T follicular helper cell (primary cell): ENCODE results near the gene AKT1.
"Not testable (repeated sequence)": the region's sequence is repeated elsewhere in the genome, so short reads cannot be mapped to it uniquely, and the experiment has no call there.

Experiments
- DNase-seq: peaks from one replicate; pipeline ENCODE4 v3.0.0-alpha.2; 2020; ENCODE audit warnings: low read depth

The AKT1 gene

DNA sequence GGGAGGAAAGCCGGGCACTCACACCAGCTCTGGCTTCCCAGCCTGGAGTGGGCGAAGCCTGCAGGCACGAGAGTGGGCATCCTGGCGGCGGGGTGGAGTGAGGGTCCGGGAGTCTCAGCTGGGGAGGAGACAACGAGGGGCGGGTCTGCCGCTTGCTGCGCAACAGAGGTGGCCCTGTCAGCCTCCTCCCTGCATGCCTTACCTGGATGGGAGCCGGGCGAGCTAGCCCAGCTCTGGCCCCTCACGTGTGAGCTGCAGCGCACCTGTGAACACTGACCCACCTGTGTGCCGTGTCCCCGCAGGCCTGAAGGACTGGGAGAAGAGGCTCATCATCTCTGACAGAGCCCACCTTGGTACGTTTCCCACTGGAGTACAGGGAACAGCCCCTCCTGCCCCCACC is 56.5 kb downstream of the AKT1 start:
- no peak for DNase-seq

DNA sequence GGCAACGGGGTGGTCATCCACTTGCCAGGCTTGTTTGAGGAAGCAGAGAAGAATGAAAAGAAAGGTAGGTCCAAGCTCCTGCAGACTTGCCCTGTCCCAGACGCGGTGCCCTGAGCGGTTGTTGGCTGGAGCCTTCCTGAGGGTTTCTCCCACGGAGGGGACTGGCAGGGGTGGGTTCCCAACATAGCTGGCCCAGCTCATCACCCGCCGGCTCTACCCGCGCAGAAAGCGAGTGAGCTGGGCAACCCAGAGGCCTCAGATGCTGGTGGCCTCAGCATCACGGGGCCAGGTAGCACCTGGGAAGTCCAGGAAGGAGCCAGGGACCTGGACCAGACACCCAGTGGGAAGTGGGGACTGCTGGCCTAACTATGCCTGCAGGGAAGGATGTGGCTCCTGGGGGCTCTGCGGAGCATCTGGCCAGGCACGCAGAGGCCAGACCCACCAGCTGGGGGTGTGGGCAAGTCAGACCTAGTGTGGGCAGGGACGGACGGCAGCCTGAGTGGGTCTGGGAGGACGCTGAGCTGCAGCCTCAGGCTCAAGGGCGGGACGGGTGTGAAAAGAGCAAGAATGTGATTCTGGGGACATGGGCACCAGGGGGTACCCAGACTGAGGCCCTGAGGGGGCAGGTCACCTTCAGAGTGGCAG is 57.1 kb downstream of the AKT1 start:
- no peak for DNase-seq

DNA sequence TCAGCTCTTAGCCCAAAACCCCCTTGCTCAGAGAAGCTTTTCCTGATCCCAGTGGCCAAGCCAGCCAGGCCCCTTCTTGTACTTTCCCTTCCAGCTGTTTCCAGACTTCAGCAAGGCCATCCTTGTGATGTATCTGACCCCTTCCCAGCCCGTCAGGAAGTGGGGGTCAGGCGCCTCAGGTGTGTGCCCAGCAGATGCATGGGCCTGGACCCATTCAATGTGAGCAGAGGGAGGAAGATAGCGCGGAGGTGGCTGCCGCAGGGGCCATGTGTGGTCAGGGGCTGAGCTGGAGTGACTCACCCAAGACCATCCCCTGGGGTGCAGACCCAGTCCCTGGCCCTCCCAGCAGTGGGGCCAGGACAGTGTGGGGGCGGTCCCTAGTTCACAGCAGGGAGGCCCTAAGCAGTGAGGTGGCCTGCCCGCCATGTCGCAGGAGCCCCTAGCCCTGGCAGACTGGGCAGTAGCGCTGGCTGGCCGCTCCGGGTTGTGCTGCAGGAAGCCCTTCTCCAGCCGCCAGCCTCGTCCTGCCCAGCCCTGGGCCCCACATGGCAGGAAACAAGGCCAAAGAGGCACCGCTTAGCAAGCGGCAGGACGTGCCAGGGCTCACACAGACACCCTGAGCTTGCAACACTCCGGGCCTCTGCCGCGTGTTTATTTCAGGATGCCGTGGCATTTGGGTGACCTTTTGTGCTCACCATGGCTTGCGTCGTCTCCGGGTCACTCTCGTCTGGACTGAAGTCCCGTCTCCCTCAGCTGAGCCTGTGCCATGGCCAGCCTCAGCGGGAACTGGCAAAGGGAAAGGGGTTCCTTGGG is 59.5 kb downstream of the AKT1 start:
- no peak for DNase-seq

DNA sequence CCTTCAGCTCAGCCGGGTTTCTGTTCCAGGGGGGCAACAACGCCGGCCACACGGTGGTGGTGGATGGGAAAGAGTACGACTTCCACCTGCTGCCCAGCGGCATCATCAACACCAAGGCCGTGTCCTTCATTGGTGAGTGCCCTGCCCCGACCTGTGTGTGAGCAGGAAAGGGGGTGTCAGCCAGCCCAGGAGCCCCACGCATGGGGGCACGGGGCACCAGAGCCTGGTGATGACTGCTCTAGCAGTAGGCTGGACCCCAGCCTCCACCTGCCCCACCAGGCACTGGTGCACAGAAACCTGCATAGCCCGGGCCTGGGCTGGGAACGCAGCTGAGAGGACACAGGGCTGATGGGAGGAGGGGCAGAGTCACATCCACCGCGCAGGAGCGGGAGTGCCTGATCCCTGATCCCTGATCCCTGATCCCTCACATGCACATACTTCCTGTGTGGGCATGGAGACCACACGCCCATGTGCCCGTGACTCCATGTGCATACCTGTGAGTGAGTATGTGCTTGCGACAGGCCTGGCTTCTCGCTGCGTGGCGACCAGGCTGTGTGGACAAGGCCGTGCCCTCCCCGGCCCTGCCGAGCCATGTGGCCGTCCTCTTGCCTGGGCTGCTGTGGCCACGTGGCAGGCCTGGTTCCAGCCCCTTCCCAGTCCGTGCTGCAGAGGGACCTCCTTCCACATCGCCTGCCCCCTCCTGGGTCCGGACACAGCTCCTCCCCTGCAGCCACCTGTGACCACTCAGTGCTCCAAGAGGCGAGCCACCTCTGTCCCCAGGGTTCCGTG is 60.4 kb downstream of the AKT1 start:
- no peak for DNase-seq

DNA sequence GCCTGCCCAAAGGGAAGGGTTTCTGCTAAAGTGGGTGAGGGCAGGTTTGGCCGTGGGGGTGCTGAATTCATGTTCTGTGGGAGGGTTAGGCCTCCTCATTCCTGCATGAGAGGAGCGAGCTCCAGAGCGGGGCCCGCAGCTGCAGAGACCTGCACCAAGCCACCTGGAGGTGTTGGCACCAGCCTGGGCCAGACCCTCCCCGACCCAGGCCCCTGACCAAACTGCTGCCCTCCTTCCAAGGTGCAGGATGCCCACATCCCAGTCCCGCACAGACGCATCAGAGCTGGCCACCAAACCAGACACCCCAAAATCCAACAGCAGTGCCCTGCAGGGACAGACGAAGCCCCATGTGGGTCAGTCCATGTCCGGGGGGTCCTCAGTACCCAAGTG is 61.0 kb downstream of the AKT1 start:
- DNase-seq = no peak

DNA sequence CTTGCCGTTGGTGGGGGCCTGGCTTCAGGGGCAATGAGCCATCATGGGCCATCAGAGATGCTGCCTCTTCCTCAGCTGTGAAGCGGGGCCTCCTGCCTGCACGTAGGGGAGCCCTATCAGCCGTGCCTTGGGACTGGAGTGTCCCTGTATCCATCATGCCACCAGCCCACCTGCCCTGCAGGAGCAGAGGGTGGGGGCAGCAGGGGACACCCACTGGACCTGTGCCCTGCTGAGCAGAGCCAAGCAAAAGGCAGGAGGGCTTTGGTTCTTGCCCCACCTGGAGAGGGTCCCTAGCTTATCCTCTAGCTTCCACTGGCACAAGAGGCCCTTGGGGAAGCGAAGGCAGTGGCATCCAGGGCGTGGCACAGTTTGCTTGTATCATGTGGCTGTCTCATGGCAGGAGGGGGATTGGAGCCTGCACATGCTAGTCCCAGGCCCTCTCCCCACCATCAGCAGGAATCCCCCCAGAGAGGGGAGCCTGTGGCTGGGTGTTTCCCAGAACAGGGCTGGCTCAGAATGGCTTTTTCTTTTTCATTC is 61.4 kb downstream of the AKT1 start:
- no peak for DNase-seq

DNA sequence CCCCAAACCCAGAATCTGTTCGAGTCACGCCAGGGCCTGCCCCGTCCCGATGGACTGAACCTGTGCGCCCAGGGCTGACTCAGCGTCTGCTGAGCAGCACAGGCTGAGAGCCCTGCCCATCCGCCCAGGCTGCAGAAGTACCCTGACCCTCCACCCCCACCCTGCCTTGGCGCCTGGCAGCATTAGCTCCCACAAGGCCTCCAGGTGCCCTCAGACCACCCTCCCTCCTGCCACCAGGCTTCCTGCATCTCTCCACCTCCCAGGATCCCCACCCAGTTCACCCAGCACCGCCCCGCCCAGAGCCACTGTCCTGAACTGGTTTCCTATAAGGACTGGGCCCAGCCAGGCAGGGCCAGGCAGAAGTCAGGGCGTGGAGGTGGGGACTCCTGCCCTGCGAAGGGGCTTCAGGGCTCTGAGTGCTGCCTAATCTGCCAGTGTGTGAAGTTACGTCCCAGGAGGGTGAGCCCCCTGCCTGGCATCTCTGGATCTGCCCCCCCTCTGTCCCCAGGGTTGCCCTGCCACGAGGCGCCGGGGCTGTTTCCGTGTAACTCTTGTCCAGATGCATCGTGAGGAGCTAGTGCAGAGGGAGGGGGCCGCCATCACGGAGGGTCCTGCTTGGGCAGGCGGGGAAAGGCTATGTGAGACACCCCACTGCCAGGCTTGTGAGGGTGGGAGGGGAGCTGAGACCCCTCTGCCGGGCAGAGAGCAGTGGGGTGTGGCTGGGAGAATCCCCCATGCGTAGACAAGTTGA is 62.4 kb downstream of the AKT1 start:
- DNase-seq = no peak

DNA sequence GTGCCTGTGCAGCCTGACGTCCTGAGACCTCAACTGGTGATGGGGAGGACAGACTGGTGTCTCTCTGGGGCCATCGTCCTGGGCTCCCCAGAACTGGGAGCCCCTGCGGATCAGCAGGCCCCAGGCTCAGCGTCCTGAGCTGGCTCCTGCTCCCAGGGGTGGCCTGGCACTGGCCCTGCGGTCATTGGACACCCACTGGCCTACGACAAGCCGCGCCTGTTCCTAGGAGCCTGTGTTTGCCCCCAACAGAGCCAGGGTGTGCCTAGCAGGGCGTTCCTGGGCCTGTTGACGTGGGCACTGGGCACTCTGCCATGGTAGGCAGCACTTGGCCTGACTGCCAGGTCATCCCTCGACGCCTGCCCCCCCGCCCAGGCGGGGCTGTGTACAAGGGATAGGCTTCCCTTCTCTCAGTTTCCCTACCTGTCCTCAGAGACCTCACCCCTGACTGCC is 63.2 kb downstream of the AKT1 start:
- DNase-seq = no peak

DNA sequence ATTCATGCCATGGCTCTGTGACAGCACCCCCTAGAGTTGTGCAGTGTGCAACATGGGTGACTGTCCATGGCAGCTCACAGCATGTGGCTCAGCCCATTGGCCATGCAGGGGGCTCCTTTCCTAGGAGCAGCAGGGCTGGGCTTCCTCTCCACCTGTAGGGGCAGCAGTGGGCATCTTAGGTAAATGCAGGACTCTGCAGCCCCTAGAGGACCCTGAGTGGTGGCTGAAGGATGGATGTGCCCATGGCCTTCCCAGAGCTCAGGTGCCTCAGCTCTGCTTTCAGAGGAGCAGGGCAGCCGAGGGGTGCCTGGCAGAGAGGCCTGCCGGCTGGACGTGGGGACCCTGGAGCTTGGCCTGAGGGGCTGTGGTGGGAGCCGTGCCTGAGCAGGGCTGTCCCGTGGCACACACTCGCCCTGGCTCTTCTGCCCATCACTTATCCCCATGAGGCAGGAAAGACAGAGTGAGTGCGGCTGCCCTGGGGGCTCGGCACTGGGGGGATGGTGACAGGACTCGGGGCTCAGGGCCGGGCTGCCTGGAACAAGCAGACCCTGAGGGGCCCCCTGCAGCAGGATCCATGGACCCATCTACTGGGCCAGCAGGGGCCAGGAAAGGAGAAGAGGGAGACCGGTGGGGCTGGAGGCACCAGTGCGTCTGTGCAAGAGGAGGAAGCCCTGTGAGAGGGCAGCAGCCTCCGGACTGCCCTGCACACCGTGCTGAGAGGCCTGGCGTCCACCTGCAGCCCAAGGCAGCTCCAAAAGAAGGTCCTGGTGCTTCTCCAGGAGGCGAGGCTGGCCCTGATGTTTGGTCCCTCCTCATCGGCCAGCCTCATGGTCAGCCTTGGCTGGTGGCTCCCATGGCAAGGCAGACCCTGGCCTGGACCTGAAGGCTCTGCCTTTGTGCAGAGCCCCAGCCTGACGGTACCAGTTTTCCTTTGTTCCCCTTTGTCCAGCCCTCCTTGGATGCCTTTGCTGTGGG is 63.9 kb downstream of the AKT1 start:
- no peak for DNase-seq

DNA sequence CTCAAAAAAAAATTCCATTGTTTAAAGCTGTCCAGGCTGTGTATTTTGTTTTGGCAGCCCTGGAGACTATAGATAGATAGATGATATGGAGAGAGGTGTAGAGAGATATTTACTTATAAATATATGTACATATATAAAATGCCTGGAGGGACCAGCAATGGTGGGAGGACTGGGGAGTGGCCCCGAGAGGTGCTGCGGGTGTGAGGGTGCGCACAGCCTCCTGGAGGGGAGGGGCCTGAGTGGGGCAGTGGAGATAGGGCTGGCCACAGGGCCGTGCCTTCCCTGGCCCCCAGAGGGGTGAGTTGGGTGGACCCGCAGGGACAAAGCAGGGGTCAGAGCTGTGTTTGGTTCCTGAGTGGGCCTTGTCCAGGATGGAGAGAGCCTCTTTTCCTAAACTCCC is 65.1 kb downstream of the AKT1 start:
- no peak for DNase-seq

DNA sequence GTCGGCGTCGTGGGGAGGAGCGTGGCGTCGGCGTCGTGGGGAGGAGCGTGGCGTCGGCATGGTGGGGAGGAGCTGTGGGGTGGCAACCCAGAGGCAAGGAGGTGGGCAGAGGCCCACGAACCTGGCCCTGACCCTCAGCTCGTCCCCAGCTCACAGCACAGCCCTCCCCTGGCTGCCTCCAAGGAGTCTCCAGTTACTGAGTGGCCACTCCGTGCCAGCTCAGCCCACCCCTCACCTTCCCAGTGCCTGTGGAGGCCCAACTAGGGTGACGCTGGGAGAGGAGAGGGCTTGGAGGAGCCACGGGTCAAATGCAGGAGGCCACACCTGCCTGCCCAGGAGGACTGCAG is 65.7 kb downstream of the AKT1 start:
- DNase-seq = no peak

DNA sequence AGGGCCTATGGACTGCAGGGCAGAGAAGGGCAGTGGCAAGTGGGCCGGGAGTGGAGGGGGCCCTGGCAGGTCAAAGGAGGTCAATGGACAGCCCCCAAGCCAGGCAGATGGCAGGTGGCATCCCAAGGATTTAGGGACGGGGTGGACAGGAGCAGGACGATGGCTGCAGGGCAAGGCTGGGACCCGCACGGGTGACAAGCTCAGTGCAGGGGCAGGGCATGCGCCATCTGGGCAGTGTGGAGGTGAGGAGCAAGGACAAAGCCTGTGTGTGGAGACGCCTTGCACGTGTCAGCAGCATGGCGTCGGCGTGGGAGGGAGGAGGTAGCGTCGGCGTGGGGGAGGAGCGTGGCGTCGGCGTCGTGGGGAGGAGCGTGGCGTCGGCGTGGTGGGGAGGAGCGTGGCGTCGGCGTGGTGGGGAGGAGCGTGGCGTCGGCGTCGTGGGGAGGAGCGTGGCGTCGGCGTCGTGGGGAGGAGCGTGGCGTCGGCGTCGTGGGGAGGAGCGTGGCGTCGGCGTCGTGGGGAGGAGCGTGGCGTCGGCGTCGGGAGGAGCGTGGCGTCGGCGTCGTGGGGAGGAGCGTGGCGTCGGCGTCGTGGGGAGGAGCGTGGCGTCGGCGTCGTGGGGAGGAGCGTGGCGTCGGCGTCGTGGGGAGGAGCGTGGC is 66.2 kb downstream of the AKT1 start:
- DNase-seq = not testable (repeated sequence)

DNA sequence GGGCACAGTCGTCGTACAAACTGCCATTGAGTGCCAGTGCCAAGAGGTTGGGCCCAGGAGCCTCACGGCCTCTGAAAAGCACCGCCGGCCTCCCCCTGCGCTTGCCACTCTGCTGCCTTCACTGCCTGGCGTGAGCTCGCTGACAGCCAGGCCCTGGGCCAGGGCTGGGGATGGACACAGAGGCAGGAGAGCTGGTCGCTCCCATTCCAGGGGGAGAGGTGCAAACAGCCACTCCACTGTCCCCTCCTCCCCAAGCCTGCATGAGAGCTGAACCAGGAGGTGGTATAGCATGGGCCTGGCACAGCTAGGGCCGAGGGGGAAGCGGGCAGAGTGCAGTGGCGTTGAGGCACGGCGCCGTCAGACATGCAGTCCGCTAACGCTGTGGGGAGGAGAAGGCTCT is 66.9 kb downstream of the AKT1 start:
- no peak for DNase-seq

DNA sequence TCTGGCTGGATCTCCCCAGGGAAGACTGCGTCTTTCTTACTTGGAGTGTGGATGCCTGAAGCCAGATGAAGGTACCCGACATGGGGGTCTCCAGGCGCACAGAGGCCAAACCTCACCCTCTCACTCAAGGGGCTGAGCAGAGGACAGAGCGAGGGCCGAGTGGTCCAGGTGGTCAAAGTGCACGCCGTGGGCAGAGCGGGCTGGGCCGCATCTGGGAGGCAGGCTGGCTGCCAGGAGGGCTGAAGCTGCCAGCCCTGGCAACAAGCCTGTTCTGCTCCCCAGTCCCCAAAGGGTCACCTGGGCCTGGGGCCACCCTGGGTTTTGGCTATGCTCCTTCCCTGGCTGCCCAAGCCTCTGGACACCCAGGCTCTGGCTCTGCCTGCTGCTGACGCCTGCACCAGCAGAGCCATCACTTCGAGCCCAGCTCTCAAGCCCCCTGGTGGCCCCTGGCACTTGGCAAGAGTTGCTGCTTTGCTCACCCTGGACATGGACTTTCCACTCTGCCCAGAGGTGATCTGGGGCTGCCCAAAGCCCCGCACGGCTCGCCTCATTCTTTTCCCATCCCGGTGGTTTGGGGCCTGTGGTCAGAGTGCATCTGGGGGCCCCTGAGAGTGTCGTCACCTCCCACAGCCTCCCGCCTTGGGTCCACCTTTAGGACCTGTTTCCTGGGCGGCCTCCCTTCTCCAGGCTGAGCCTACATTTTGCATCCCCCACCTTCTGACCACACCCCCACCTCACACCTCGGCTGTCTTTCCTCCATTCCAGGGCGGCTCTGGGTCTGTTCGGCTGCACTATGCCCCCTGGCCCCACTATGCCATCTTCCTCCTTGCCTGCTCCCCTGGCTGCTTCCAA is 68.7 kb downstream of the AKT1 start:
- DNase-seq = no peak

DNA sequence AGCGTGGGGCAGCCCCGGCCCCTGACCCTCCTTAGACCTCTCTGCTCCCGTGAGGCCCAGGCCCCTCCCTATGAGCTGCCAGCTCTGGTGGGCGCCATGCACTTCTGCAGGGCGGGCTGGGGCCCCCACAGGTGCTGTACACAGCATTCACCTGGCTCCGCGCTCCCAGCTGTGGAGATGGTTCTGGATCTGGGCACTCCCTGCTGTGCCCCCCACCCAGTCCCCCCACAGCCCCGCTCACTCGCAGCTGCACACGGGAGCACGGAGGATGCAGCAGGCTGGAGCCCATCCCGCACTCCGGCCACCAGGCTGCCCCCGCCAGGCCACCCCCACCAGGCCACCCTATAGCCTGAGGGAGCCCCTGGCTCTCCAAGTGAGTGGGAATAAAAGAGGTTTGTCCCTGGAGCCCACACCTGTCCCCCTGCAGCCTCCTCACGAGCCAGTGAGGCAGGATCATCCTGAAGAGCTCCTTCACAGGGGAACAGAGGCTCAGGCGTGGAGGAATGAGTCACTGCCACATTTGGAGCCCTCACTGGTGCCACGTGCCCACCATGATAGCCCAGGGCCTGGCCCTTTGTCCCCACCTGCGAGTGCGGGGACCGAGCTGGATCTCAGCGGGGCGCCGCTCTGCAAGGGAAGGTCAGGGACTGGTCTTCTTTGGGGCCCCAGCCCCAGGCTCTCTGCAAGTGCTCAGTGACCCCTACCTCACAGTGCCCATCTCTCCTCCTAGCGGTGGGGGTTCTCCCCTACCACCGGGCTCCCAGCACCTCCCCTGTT is 69.6 kb downstream of the AKT1 start:
- DNase-seq = no peak

DNA sequence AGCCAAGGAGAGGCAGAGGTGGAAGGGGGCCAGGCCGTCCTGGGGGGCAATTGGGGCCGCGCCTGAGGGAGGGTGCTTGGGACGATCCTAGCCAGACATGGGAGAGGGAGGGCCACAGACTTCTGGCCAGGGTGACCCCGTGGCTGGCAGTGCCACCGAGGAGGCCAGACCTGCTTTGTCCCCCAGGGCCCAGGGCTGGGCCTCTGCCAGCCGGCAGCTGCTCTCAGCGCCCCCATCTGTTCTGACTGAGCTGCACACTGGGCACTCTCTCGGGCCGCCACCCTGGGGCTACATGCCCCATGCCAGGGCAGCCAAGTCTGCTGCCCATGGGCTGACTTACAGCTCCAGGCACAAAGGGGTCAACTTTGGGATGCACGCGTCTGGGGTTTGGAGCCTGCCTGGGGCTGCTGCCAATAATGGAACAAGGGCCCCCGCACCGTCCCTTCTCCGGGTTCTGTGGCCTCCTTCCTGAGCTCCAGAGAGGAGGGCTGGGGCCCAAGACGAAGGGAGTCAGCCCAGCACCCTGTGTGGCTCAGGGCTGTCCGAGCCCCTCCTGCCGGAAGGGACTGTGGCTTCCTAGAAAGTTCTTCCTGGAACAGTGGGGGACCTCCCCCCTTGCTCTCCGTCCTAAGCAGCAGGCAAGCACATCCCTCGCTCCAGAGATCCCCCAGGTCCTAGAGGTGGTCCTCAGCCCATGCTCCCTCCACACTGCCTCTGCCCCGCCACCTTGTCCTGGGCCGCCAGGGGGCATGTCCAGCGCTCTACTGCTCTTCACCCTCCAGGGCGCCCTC is 70.4 kb downstream of the AKT1 start:
- no peak for DNase-seq

DNA sequence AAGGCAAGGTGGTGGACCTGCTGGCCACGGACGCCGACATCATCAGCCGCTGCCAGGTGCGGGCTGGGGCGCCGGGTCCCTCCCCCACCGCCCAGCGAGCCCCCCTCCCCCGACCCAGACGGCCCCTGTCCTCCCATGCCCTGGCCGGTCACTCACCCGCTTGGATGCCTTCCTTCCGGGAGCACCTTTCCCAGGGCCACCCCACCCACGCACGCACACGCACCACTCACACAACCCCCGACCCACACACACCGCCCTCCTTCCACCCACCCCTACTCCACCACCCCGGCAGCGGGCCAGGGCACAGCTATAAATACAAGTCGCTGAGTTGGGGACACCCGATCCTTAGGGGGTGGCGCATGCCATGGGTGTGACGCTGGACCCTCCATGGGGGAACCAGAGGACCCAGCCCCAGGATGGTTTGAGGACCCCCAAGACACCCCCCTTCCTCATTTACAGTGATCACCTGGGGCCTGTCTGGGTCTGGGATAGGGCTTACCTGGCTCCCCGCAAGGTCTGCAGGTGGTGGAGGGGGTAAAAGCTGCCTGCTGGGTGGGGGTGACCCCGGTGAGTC is 71.1 kb downstream of the AKT1 start:
- DNase-seq = no peak
